Neural cell (in vitro differentiated cells): ENCODE results near the gene R3HDM4. TPM values are rescaled to one million over a fixed set of nuclear protein-coding genes. Genes with fewer than 3 reads are reported as not detected.
"Not testable (repeated sequence)": the region's sequence is repeated elsewhere in the genome, so short reads cannot be mapped to it uniquely, and the experiment has no call there.

Experiments
- H2AFZ ChIP-seq: fragments of 200-600, 300-800 bp; sonication (generic), shearing (Covaris generic); 2 replicates; pipeline ENCODE4 v1.6.0; 2014; ENCODE audit warnings: low read depth, mild to moderate bottlenecking, antibody characterized with exemption, low read length, moderate library complexity
- H3F3A ChIP-seq: fragments of 200-600 bp; shearing (Covaris generic); 2 replicates; pipeline ENCODE4 v1.6.1; 2016; ENCODE audit warnings: mild to moderate bottlenecking, moderate library complexity, mixed read lengths, antibody characterized with exemption, low read length; ENCODE audit not compliant: insufficient read depth, poor library complexity, severe bottlenecking
- H3K27ac ChIP-seq: fragments of 200-600, 300-800 bp; sonication (generic), shearing (Covaris generic); 2 replicates; pipeline ENCODE4 v1.5.1; 2014; ENCODE audit warnings: mild to moderate bottlenecking, low read length, moderate library complexity
- H3K27me3 ChIP-seq: fragments of 300-800, 200-600 bp; sonication (generic), shearing (Covaris generic); 2 replicates; pipeline ENCODE4 v1.6.0; 2014; ENCODE audit warnings: mild to moderate bottlenecking, low read depth, low read length, moderate library complexity; ENCODE audit not compliant: insufficient read depth
- H3K36me3 ChIP-seq: fragments of 300-800, 200-600 bp; sonication (generic), shearing (Covaris generic); 2 replicates; pipeline ENCODE4 v1.5.1; 2014; ENCODE audit warnings: mild to moderate bottlenecking, antibody characterized with exemption, low read length, moderate library complexity; ENCODE audit not compliant: insufficient read depth
- H3K4me2 ChIP-seq: fragments of 300-800, 200-600 bp; sonication (generic), shearing (Covaris generic); 2 replicates; pipeline ENCODE4 v1.6.0; 2014; ENCODE audit warnings: mild to moderate bottlenecking, low read length
- H3K4me3 ChIP-seq: fragments of 300-800, 200-600 bp; sonication (generic), shearing (Covaris generic); 2 replicates; pipeline ENCODE4 v1.5.1; 2014; ENCODE audit warnings: mild to moderate bottlenecking, low read length, moderate library complexity
- H3K79me2 ChIP-seq: fragments of 200-600 bp; shearing (Covaris generic); replicated peaks from 2 replicates; pipeline ENCODE4 v1.6.0; 2014; ENCODE audit warnings: mild to moderate bottlenecking, low read length, moderate library complexity; ENCODE audit not compliant: insufficient read depth
- H3K9ac ChIP-seq: fragments of 300-800, 200-600 bp; sonication (generic), shearing (Covaris generic); 2 replicates; pipeline ENCODE4 v1.6.1; 2016; ENCODE audit warnings: mild to moderate bottlenecking, low read length, mixed read lengths
- H3K9me2 ChIP-seq: fragments of 200-600 bp; shearing (Covaris generic); 2 replicates; pipeline ENCODE4 v1.6.1; 2016; ENCODE audit warnings: mild to moderate bottlenecking, low read length, mixed read lengths; ENCODE audit not compliant: insufficient read depth
- H3K9me3 ChIP-seq: fragments of 200-600, 300-800 bp; sonication (generic), shearing (Covaris generic); 2 replicates; pipeline ENCODE4 v1.6.1; 2016; ENCODE audit warnings: mild to moderate bottlenecking, mixed run types, low read length, moderate library complexity, mixed read lengths
- H4K20me1 ChIP-seq: fragments of 200-600 bp; shearing (Covaris generic); 2 replicates; pipeline ENCODE4 v1.6.1; 2016; ENCODE audit warnings: mild to moderate bottlenecking, mixed run types; ENCODE audit not compliant: insufficient read depth
- CTCF ChIP-seq: fragments of 450-650 bp; IDR thresholded peaks from 2 replicates; pipeline ENCODE4 v1.5.1; 2014; ENCODE audit warnings: antibody characterized with exemption, mild to moderate bottlenecking, moderate library complexity; ENCODE audit not compliant: poor library complexity, severe bottlenecking
- EP300 ChIP-seq: fragments of 450-650 bp; conservative IDR thresholded peaks from 2 replicates; pipeline ENCODE4 v1.6.1; 2014; ENCODE audit warnings: antibody characterized with exemption, mild to moderate bottlenecking, moderate library complexity; ENCODE audit not compliant: poor library complexity, severe bottlenecking
- EZH2 ChIP-seq: fragments of 200-600, 300-800 bp; shearing (Covaris generic), sonication (generic); IDR thresholded peaks from 2 replicates; pipeline ENCODE4 v1.6.1; 2014; ENCODE audit warnings: antibody characterized with exemption, low read length, borderline replicate concordance, mild to moderate bottlenecking; ENCODE audit not compliant: insufficient read depth, poor library complexity, severe bottlenecking
- MXI1 ChIP-seq: fragments of 450-650 bp; conservative IDR thresholded peaks from 2 replicates; pipeline ENCODE4 v1.6.1; 2014; ENCODE audit warnings: antibody characterized with exemption, mild to moderate bottlenecking; ENCODE audit not compliant: poor library complexity, severe bottlenecking
- POLR2AphosphoS5 ChIP-seq: IDR thresholded peaks from 2 replicates; pipeline ENCODE4 v1.6.1; 2012
- RAD21 ChIP-seq: fragments of 450-650 bp; conservative IDR thresholded peaks from 2 replicates; pipeline ENCODE4 v1.6.1; 2014; ENCODE audit warnings: antibody characterized with exemption, mild to moderate bottlenecking, moderate library complexity
- REST ChIP-seq: IDR thresholded peaks from 2 replicates; pipeline ENCODE4 v1.6.1; 2012; ENCODE audit warnings: borderline replicate concordance
- SMC3 ChIP-seq: fragments of 450-650 bp; conservative IDR thresholded peaks from 2 replicates; pipeline ENCODE4 v1.6.1; 2014; ENCODE audit warnings: antibody characterized with exemption, mild to moderate bottlenecking, moderate library complexity; ENCODE audit not compliant: poor library complexity
- TAF1 ChIP-seq: IDR thresholded peaks from 2 replicates; pipeline ENCODE4 v1.6.1; 2012; ENCODE audit warnings: low read depth
- polyA plus RNA-seq: library from polyadenylated mRNA; depleted of rRNA; stranded (reverse); fragments of >200 nt; gene quantifications from 2 replicates; pipeline ENCODE4 v1.2.3, GENCODE V29; 2014

Gene R3HDM4
- polyA plus RNA-seq, 1 donor from 2014 or later: 51.2 TPM

- H3K9ac ChIP-seq: no peak overlapping the region
- no peaks in the 10 kb centered on the region for H3F3A ChIP-seq
- H2AFZ ChIP-seq: no peak overlapping the region
- H3K4me2 ChIP-seq: no peak overlapping the region
- TF ChIP-seq EP300 (no peak), REST (no peak), EZH2 (no peak), SMC3 (no peak), CTCF (no peak), RAD21 (no peak), MXI1 (no peak), TAF1 (no peak), POLR2AphosphoS5 (no peak)
- H3K79me2 ChIP-seq: no peaks in the 10 kb centered on the region
- no peaks in the 10 kb centered on the region for H3K27me3 ChIP-seq
- no peak overlapping the region for H3K27ac ChIP-seq
- H3K4me3 ChIP-seq: no peak overlapping the region
- no peaks in the 10 kb centered on the region for H4K20me1 ChIP-seq
- no peaks in the 10 kb centered on the region for H3K9me2 ChIP-seq
- H3K9me3 ChIP-seq: no peaks in the 10 kb centered on the region
- peaks cover 12% of the 10 kb centered on the region for H3K36me3 ChIP-seq
These were observed 47.0 kb upstream of the R3HDM4 start for GRCh38 chr19:960020-960419.

GRCh38 chr19:958967-959855 is 46.2 kb upstream of the R3HDM4 start:
- Histone ChIP-seq H3K36me3 (peaks cover 4% of the 10 kb centered on the region), H4K20me1 (no peaks in the 10 kb centered on the region), H3K79me2 (no peaks in the 10 kb centered on the region), H3K4me2 (no peak overlapping the region), H3K27ac (no peak overlapping the region), H2AFZ (no peak overlapping the region), H3K9me2 (no peaks in the 10 kb centered on the region), H3K9ac (no peak overlapping the region), H3K9me3 (no peaks in the 10 kb centered on the region), H3K4me3 (no peak overlapping the region), H3F3A (no peaks in the 10 kb centered on the region), H3K27me3 (no peaks in the 10 kb centered on the region)
- TF ChIP-seq REST: no peak

- H3K27ac ChIP-seq, H3K4me3 ChIP-seq, H3K9me3 ChIP-seq, H3K9ac ChIP-seq, H3K79me2 ChIP-seq, H3F3A ChIP-seq, H3K27me3 ChIP-seq, H4K20me1 ChIP-seq, H3K9me2 ChIP-seq, H2AFZ ChIP-seq, H3K4me2 ChIP-seq, H3K36me3 ChIP-seq: not testable (repeated sequence)
These were observed 44.6 kb upstream of the R3HDM4 start for GRCh38 chr19:957578-957977.
